ENCODE measurements around the gene EML1.

GRCh38 chr14:99964979-99965378, 171.8 kb downstream of the EML1 start:
- TF ChIP-seq CTCF (IDR thresholded peaks at IDR 0.05) (no peak), EP300 (IDR thresholded peaks at IDR 0.05) (no peak)

All from esophagus muscularis mucosa (tissue), 3 donors.